K562 (cell line): ENCODE results near the gene CD4. TPM values are rescaled to one million over a fixed set of nuclear protein-coding genes. Genes with fewer than 3 reads are reported as not detected.

ENCODE experiments used
- E2F8 ChIP-seq: fragments of 450-650 bp; IDR thresholded peaks from 2 replicates; pipeline ENCODE4 v1.7.1; 2018; ENCODE audit warnings: mild to moderate bottlenecking, low read depth; ENCODE audit not compliant: partially characterized antibody
- EP400 ChIP-seq: fragments of 450-650 bp; IDR thresholded peaks from 2 replicates; pipeline ENCODE4 v1.6.1; 2017; ENCODE audit warnings: antibody characterized with exemption, mild to moderate bottlenecking, moderate library complexity
- FOSL1 ChIP-seq: fragments of 200-800 bp; sonication (Bioruptor generic); conservative IDR thresholded peaks from 2 replicates; pipeline ENCODE4 v1.6.1; 2016; ENCODE audit warnings: missing genetic modification characterization, missing compliant biosample characterization
- HINFP ChIP-seq: fragments of 450-650 bp; conservative IDR thresholded peaks from 2 replicates; pipeline ENCODE4 v1.6.1; 2016; ENCODE audit warnings: missing genetic modification characterization, low read depth, mild to moderate bottlenecking, control low read depth, missing compliant biosample characterization
- MGA ChIP-seq: fragments of 450-650 bp; IDR thresholded peaks from 2 replicates; pipeline ENCODE4 v1.6.1; 2016; ENCODE audit warnings: mild to moderate bottlenecking, moderate library complexity
- SMC3 ChIP-seq: conservative IDR thresholded peaks from 2 replicates; pipeline ENCODE4 v1.6.1; 2011; ENCODE audit warnings: low read depth, low read length, improper control_type of control experiment; ENCODE audit not compliant: insufficient read depth
- ZFP30 ChIP-seq: fragments of 250-450 bp; sonication (Bioruptor Pico); IDR thresholded peaks from 2 replicates; pipeline ENCODE4 v1.8.0; 2022; ENCODE audit warnings: moderate library complexity, mild to moderate bottlenecking, inconsistent platforms, borderline replicate concordance
- ZNF274 ChIP-seq: IDR thresholded peaks from 2 replicates; pipeline ENCODE4 v1.6.1; 2011; ENCODE audit warnings: low read depth, mild to moderate bottlenecking, low read length, moderate library complexity, borderline replicate concordance
- ZNF507 ChIP-seq: conservative IDR thresholded peaks from 2 replicates; pipeline ENCODE4 v1.6.1; 2017; ENCODE audit warnings: missing genetic modification characterization, missing compliant biosample characterization
- polyA plus RNA-seq, 8 experiments: library from polyadenylated mRNA; depleted of rRNA in 4 of 8; stranded (reverse) in 5 of 8; unstranded in 3 of 8; fragments of >200 nt; fragmentation: Nextera tagmentation in 2 of 8; fragmentation: Illumina TruSeq in 1 of 8; extraction: Ambion mirVana in 2 of 8; extraction: Trizol in 1 of 8; gene quantifications; 2 replicates each; pipeline versions ENCODE4 v1.2.1 to v1.2.3, GENCODE V29; 2011 to 2014; ENCODE audit warnings: inconsistent platforms in 1 of 8, missing spikeins in 1 of 8
- total RNA-seq, 7 experiments: library from RNA; depleted of rRNA in 6 of 7; stranded (reverse); fragments of >200 nt in 6 of 7; fragmentation: Illumina TruSeq in 2 of 7; extraction: Trizol in 2 of 7; gene quantifications; 2 replicates each; pipeline versions ENCODE4 v1.2.1 to v1.2.3, GENCODE V29; 2011 to 2021; ENCODE audit warnings: low replicate concordance in 1 of 7

Gene CD4
- total and polyA plus RNA-seq, 9 of the 15 experiments (the other 6 are each of a cell fraction or from before 2014, with no cell fraction given): 0.06 to 0.27 (median 0.09) TPM; not detected in 5

GRCh38 chr12:6843118-6843902, 54.0 kb downstream of the CD4 start (continued):
- peak; percentile 66 for TF ChIP-seq MGA
- TF ChIP-seq EP400: peak; percentile 55; the same call in 1 of the 2 replicates
- TF ChIP-seq SMC3: 0 out of 2 replicates have a peak, but pooled peaks have one; percentile 18
- no peak for TF ChIP-seq E2F8
- no peak for TF ChIP-seq ZNF507 (tag)
- TF ChIP-seq FOSL1 (tag): no peak
- TF ChIP-seq ZNF274: no peak
- TF ChIP-seq HINFP (tag): no peak
- TF ChIP-seq ZFP30 (CRISPR knock-in tag): no peak
